Retinal pigment epithelial cell (primary cell): ENCODE data around the gene LTBP3.
A peak's percentile ranks its signal among the peaks of the same experiment; 100 is the strongest.

Experiments used
- DNase-seq: peaks from one replicate; pipeline ENCODE4 v3.0.0-alpha.2; 2010; ENCODE audit warnings: low read depth
- H3K4me3 ChIP-seq: 2 replicates; pipeline ENCODE4 v1.5.1; 2011; ENCODE audit warnings: mild to moderate bottlenecking, low read length, control low read depth, moderate library complexity
- CTCF ChIP-seq: conservative IDR thresholded peaks from 2 replicates; pipeline ENCODE4 v1.5.1; 2011; ENCODE audit warnings: low read depth, low read length, control low read depth, inconsistent platforms

LTBP3 gene

GRCh38 chr11:65574811-65575567, 16.8 kb upstream of the LTBP3 start:
- peak overlapping the region; percentile 48 for H3K4me3 ChIP-seq
- TF ChIP-seq CTCF = no peak
- no peak for DNase-seq

GRCh38 chr11:65574109-65574810, 16.1 kb upstream of the LTBP3 start:
- peak; percentile 60 for TF ChIP-seq CTCF
- DNase-seq = peak; percentile 76
- peak overlapping the region; percentile 94 for H3K4me3 ChIP-seq

GRCh38 chr11:65573391-65574079, 15.4 kb upstream of the LTBP3 start:
- peak overlapping the region; percentile 94 for H3K4me3 ChIP-seq
- TF ChIP-seq CTCF = no peak
- DNase-seq = no peak

GRCh38 chr11:65572356-65573051, 14.3 kb upstream of the LTBP3 start, which contains the start of gene FAM89B:
FAM89B (plus strand) TSS chr11:65572538; CDS start chr11:65572670, 132 bp downstream.
- H3K4me3 ChIP-seq = peak within 1 kb of the TSS; percentile 94
- no peak for TF ChIP-seq CTCF
- no peak for DNase-seq

GRCh38 chr11:65571940-65572339, 13.8 kb upstream of the LTBP3 start:
- no peak for DNase-seq
- TF ChIP-seq CTCF = peak; percentile 63
- peak overlapping the region; percentile 94 for H3K4me3 ChIP-seq

- H3K4me3 ChIP-seq = peak overlapping the region; percentile 94
- TF ChIP-seq CTCF = no peak
- no peak for DNase-seq
Observed at GRCh38 chr11:65571420-65571819, 13.3 kb upstream of the LTBP3 start.
